H1 (cell line): ENCODE measurements around the gene MRM2. TPM values are rescaled to one million over a fixed set of nuclear protein-coding genes. Genes with fewer than 3 reads are reported as not detected.

Experiments
- CTCF ChIA-PET: fragments of 300-600 bp; sonication (Branson Sonifier 250); formaldehyde crosslinking; loops from one replicate; lab custom pipeline; 2021; ENCODE audit not compliant: partially characterized antibody; lab: Charles Lee
- POLR2A ChIA-PET: fragments of 300-600 bp; sonication (Branson Sonifier 250); formaldehyde crosslinking; loops from one replicate; lab custom pipeline; 2021; ENCODE audit warnings: inconsistent platforms; ENCODE audit not compliant: partially characterized antibody; lab: Charles Lee
- DNase-seq, 2 experiments: peaks; one replicate each; pipeline versions ENCODE4 v3.0.0 to v3.0.0-alpha.2; 2010 to 2022; ENCODE audit warnings: low spot score in 2 of 2, low read depth in 1 of 2, mixed read lengths in 1 of 2
- FAIRE-seq: peaks from 2 replicates; lab custom pipeline; 2011; peaks lifted over from hg19 to GRCh38; lab: Jason Lieb, UNC
- H2AFZ ChIP-seq: 2 replicates; pipeline ENCODE4 v1.8.1; 2012; ENCODE audit warnings: low read length, inconsistent platforms
- H2AK5ac ChIP-seq: 2 replicates; pipeline ENCODE4 v1.6.1; 2013; ENCODE audit warnings: low read depth, low read length
- H2BK120ac ChIP-seq: replicated peaks from 2 replicates; pipeline ENCODE3; 2013; ENCODE audit warnings: low read depth, low read length, inconsistent platforms
- H2BK12ac ChIP-seq: 2 replicates; pipeline ENCODE4 v1.6.1; 2013; ENCODE audit warnings: low read depth, low read length
- H2BK15ac ChIP-seq: 2 replicates; pipeline ENCODE4 v1.6.1; 2013; ENCODE audit warnings: low read length
- H2BK20ac ChIP-seq: 2 replicates; pipeline ENCODE4 v1.6.1; 2013; ENCODE audit warnings: low read length
- H2BK5ac ChIP-seq: 2 replicates; pipeline ENCODE4 v1.6.1; 2013; ENCODE audit warnings: low read depth, low read length
- H3K14ac ChIP-seq: 2 replicates; pipeline ENCODE4 v1.6.1; 2013; ENCODE audit warnings: inconsistent platforms; ENCODE audit not compliant: insufficient read length
- H3K18ac ChIP-seq: 2 replicates; pipeline ENCODE4 v1.6.1; 2013; ENCODE audit warnings: low read length; ENCODE audit errors: extremely low read depth
- H3K23ac ChIP-seq: 2 replicates; pipeline ENCODE4 v1.6.1; 2013; ENCODE audit warnings: inconsistent platforms; ENCODE audit not compliant: insufficient read length
- H3K23me2 ChIP-seq: 2 replicates; pipeline ENCODE4 v1.6.1; 2013; ENCODE audit warnings: low read depth, low read length
- H3K27ac ChIP-seq: 2 replicates; pipeline ENCODE4 v1.6.1; 2011; ENCODE audit warnings: low read depth, low read length, inconsistent platforms
- H3K27me3 ChIP-seq, 4 experiments: replicated peaks in 1 of 4; 1 replicate in 1 of 4; 2 replicates in 3 of 4; pipeline versions ENCODE4 v1.6.1 to v1.8.1; 2011 to 2013; ENCODE audit warnings: low read length in 3 of 4, mild to moderate bottlenecking in 3 of 4, inconsistent platforms in 2 of 4, mixed read lengths in 2 of 4, moderate library complexity in 1 of 4; ENCODE audit not compliant: control insufficient read depth in 3 of 4, insufficient read depth in 3 of 4; ENCODE audit errors: extremely low read depth in 1 of 4
- H3K36me3 ChIP-seq, 4 experiments: 2 replicates each; pipeline versions ENCODE4 v1.6.1 to v1.8.1; 2011 to 2013; ENCODE audit warnings: mild to moderate bottlenecking in 4 of 4, low read length in 3 of 4, moderate library complexity in 2 of 4, control low read depth in 1 of 4, inconsistent platforms in 1 of 4; ENCODE audit not compliant: insufficient read depth in 4 of 4, control insufficient read depth in 2 of 4
- H3K4ac ChIP-seq: replicated peaks from 2 replicates; pipeline ENCODE3; 2013; ENCODE audit warnings: low read length, low read depth, mixed read lengths, inconsistent platforms; ENCODE audit not compliant: insufficient read length
- H3K4me1 ChIP-seq, 4 experiments: replicated peaks in 1 of 4; 1 replicate in 1 of 4; 2 replicates in 3 of 4; pipeline versions ENCODE4 v1.6.1 to v1.8.1; 2011 to 2013; ENCODE audit warnings: low read length in 3 of 4, inconsistent platforms in 2 of 4, mixed read lengths in 1 of 4; ENCODE audit not compliant: insufficient read depth in 4 of 4, control insufficient read depth in 3 of 4
- H3K4me2 ChIP-seq, 2 experiments: 2 replicates each; pipeline versions ENCODE4 v1.6.1 to v1.8.1; 2011 to 2013; ENCODE audit warnings: low read depth in 2 of 2, low read length in 2 of 2, control low read depth in 1 of 2, inconsistent platforms in 1 of 2, mild to moderate bottlenecking in 1 of 2; ENCODE audit not compliant: insufficient read depth in 1 of 2
- H3K4me3 ChIP-seq, 4 experiments: fragments of 200-600, 300-600 bp in 1 of 4; sonication (generic), shearing (Covaris generic), sonication (Bioruptor Twin) in 1 of 4; 2 replicates each; pipeline versions ENCODE4 v1.5.1 to v1.8.1; 2011 to 2016; ENCODE audit warnings: low read length in 4 of 4, low read depth in 3 of 4, control low read depth in 2 of 4, inconsistent platforms in 2 of 4, mild to moderate bottlenecking in 2 of 4, mixed read lengths in 1 of 4, moderate library complexity in 1 of 4; ENCODE audit not compliant: insufficient read depth in 2 of 4; ENCODE audit errors: extremely low read depth in 1 of 4
- H3K56ac ChIP-seq: replicated peaks from 2 replicates; pipeline ENCODE3; 2013; ENCODE audit warnings: low read depth, mild to moderate bottlenecking, mixed read lengths, low read length, inconsistent platforms; ENCODE audit not compliant: insufficient read length
- H3K79me1 ChIP-seq: 2 replicates; pipeline ENCODE4 v1.6.1; 2013; ENCODE audit warnings: low read depth, low read length, control low read depth
- H3K79me2 ChIP-seq, 2 experiments: 2 replicates each; pipeline versions ENCODE4 v1.6.1 to v1.8.1; 2012 to 2013; ENCODE audit warnings: low read length in 2 of 2, mild to moderate bottlenecking in 2 of 2, inconsistent platforms in 1 of 2; ENCODE audit not compliant: insufficient read depth in 2 of 2, control insufficient read depth in 1 of 2
- H3K9ac ChIP-seq, 4 experiments: replicated peaks in 1 of 4; 1 replicate in 1 of 4; 2 replicates in 3 of 4; pipeline versions ENCODE4 v1.6.1 to v1.8.1; 2011 to 2013; ENCODE audit warnings: low read depth in 3 of 4, low read length in 3 of 4, control low read depth in 2 of 4, mild to moderate bottlenecking in 2 of 4, moderate library complexity in 2 of 4, inconsistent platforms in 1 of 4; ENCODE audit errors: extremely low read depth in 1 of 4
- H3K9me3 ChIP-seq, 2 experiments: 2 replicates each; pipeline versions ENCODE4 v1.6.1 to v1.8.1; 2012 to 2013; ENCODE audit warnings: mild to moderate bottlenecking in 2 of 2, moderate library complexity in 2 of 2, control low read depth in 1 of 2, inconsistent platforms in 1 of 2, low read depth in 1 of 2, low read length in 1 of 2, mixed read lengths in 1 of 2; ENCODE audit not compliant: insufficient read depth in 2 of 2
- H4K20me1 ChIP-seq, 2 experiments: replicated peaks in 1 of 2; 2 replicates each; pipeline versions ENCODE3 to v1.8.1; 2011 to 2013; ENCODE audit warnings: inconsistent platforms in 2 of 2, low read length in 2 of 2, mild to moderate bottlenecking in 1 of 2; ENCODE audit not compliant: insufficient read depth in 2 of 2, control insufficient read depth in 1 of 2
- H4K5ac ChIP-seq: 2 replicates; pipeline ENCODE4 v1.6.1; 2013; ENCODE audit warnings: low read length, low read depth, mixed read lengths, inconsistent platforms; ENCODE audit not compliant: insufficient read length
- H4K8ac ChIP-seq: 2 replicates; pipeline ENCODE4 v1.8.0; 2013; ENCODE audit warnings: mild to moderate bottlenecking, moderate library complexity, low read length, inconsistent platforms; ENCODE audit not compliant: insufficient read depth; ENCODE audit errors: extremely low read depth
- H4K91ac ChIP-seq: replicated peaks from 2 replicates; pipeline ENCODE3; 2013; ENCODE audit warnings: low read length, mixed read lengths, inconsistent platforms; ENCODE audit not compliant: insufficient read length
- ASH2L ChIP-seq: fragments of 200-600, 300-600 bp; sonication (generic); IDR thresholded peaks from one replicate; pipeline ENCODE4 v1.7.1; 2017; ENCODE audit warnings: low read length
- BACH1 ChIP-seq: IDR thresholded peaks from 2 replicates; pipeline ENCODE4 v1.6.1; 2012; ENCODE audit warnings: low read length, improper control_type of control experiment
- GTF2F1 ChIP-seq: IDR thresholded peaks from 2 replicates; pipeline ENCODE4 v1.6.1; 2012; ENCODE audit warnings: low read depth, low read length, improper control_type of control experiment, borderline replicate concordance
- HDAC2 ChIP-seq, 2 experiments: fragments of 300-600 bp in 1 of 2; sonication (generic) in 1 of 2; IDR thresholded peaks; 2 replicates each; pipeline ENCODE4 v1.6.1; 2011 to 2012; ENCODE audit warnings: low read depth in 2 of 2, low read length in 2 of 2, mild to moderate bottlenecking in 2 of 2, moderate library complexity in 2 of 2, borderline replicate concordance in 1 of 2, inconsistent platforms in 1 of 2
- KDM1A ChIP-seq: fragments of 200-600, 300-600 bp; sonication (generic); IDR thresholded peaks from 2 replicates; pipeline ENCODE4 v1.7.1; 2016; ENCODE audit warnings: mild to moderate bottlenecking, low read length, borderline replicate concordance
- TAF7 ChIP-seq: optimal IDR thresholded peaks from 2 replicates; pipeline ENCODE3; 2011; ENCODE audit warnings: low read depth, mild to moderate bottlenecking, inconsistent platforms, low read length, moderate library complexity, borderline replicate concordance
- WGBS, 2 experiments: shearing (Covaris generic) in 1 of 2; methylation state at CpG; one replicate each; pipeline versions ENCODE4 v1.1.6 to v1.1.7; 2013 to 2015; ENCODE audit warnings: low lambda C conversion rate in 2 of 2, mixed read lengths in 2 of 2, inconsistent platforms in 1 of 2, low coverage in 1 of 2, missing lambda C conversion rate in 1 of 2; ENCODE audit not compliant: insufficient replicate concordance in 2 of 2, insufficient coverage in 1 of 2, insufficient read length in 1 of 2; ENCODE audit errors: extremely low coverage in 1 of 2, missing lambda C conversion rate in 1 of 2; 5-methylcytosine and 5-hydroxymethylcytosine counted together
- polyA plus RNA-seq, 7 experiments: library from polyadenylated mRNA; depleted of rRNA in 3 of 7; stranded (reverse) in 5 of 7; unstranded in 2 of 7; fragments of >200 nt in 5 of 7; fragments of 200-250 nt in 2 of 7; gene quantifications; 1 replicate in 5 of 7; 2 replicates in 1 of 7; 4 replicates in 1 of 7; pipeline versions ENCODE4 v1.2.1 to v1.2.3, GENCODE V29; 2011 to 2013; ENCODE audit warnings: missing spikeins in 2 of 7, mixed read lengths in 2 of 7
- total RNA-seq: library from RNA; stranded (reverse); fragmentation: NEBNext Ultra II Directional; extraction: Animal tissue kit (Norgen Biotek cat#: 25700); gene quantifications from 2 replicates; pipeline ENCODE4 v1.2.1, GENCODE V29; 2021

The MRM2 gene
- total and polyA plus RNA-seq, 2 of the 8 experiments (the other 6 are each of a cell fraction or from before 2014, with no cell fraction given): 17.2 to 38.6 TPM

- Histone ChIP-seq H2BK5ac (no peak overlapping the region), H4K20me1 (peaks cover 5 to 14% of the 10 kb centered on the region in 2 experiments), H3K9me3 (no peaks in the 10 kb centered on the region), H2BK12ac (no peak overlapping the region), H3K4me1 (no peaks in the 10 kb centered on the region; a peak in 1 of 7 replicates), H3K4me2 (no peak overlapping the region), H3K79me1 (peaks cover 19% of the 10 kb centered on the region), H3K27me3 (no peaks in the 10 kb centered on the region), H3K4me3 (no peak overlapping the region), H2BK120ac (no peak overlapping the region), H4K8ac (no peak overlapping the region), H3K79me2 (peaks cover 0 to 37% of the 10 kb centered on the region in 2 experiments; a peak in 3 of 4 replicates), H3K23me2 (no peaks in the 10 kb centered on the region), H2BK15ac (no peak overlapping the region), H3K23ac (no peak overlapping the region), H2AK5ac (no peak overlapping the region), H4K5ac (no peak overlapping the region), H4K91ac (no peak overlapping the region), H3K9ac (no peak overlapping the region), H3K27ac (no peak overlapping the region), H3K36me3 (peaks cover 9 to 33% (median 23%) of the 10 kb centered on the region in 4 experiments; a peak in 7 of 8 replicates), H3K18ac (no peak overlapping the region), H3K56ac (no peak overlapping the region), H3K4ac (no peak overlapping the region), H3K14ac (no peak overlapping the region), H2AFZ (no peak overlapping the region), H2BK20ac (no peak overlapping the region)
- CTCF ChIA-PET: interaction anchor here (0.8 to 1.7 kb wide), 3 partner anchors 8 to 30 kb away, joined by 3 read pairs; no protein-coding TSS in a partner anchor
- WGBS, 2 experiments: 91% methylated on average over 13 of the region's 13 CpGs; no CpG with 5 or more reads in 1 of the 2 experiments
- no peak for TF ChIP-seq BACH1
- TF ChIP-seq ASH2L: no peak
- no peak for TF ChIP-seq GTF2F1
- TF ChIP-seq TAF7: no peak
- TF ChIP-seq HDAC2 (IDR thresholded peaks at IDR 0.05; ENCODE audit: borderline replicate concordance in 1 of 2, low read depth in 2 of 2, low read length in 2 of 2): no peak
- no peak for TF ChIP-seq KDM1A
- FAIRE-seq (no peak), DNase-seq (no peak)
- POLR2A ChIA-PET: interaction anchor here (0.8 to 1.2 kb wide), 4 partner anchors 10 to 126 kb away, joined by 3 to 4 read pairs (median 3); no protein-coding TSS in a partner anchor
Observed at GRCh38 chr7:2224491-2224928, 17.5 kb downstream of the MRM2 start.
